Liver (tissue), 3 donors: ENCODE results near the gene JAK2.

Source experiments
- FOXA1 ChIP-seq: IDR thresholded peaks from 2 replicates; pipeline ENCODE4 v1.6.1; 2016; ENCODE audit warnings: antibody characterized with exemption
- FOXA2 ChIP-seq: IDR thresholded peaks from 2 replicates; pipeline ENCODE4 v1.6.1; 2016; ENCODE audit warnings: antibody characterized with exemption
- GABPA ChIP-seq, 2 donors: IDR thresholded peaks in 1 of 2; conservative IDR thresholded peaks in 1 of 2; 2 replicates each; pipeline ENCODE4 v1.6.1; 2016; ENCODE audit warnings: antibody characterized with exemption in 2 of 2, mild to moderate bottlenecking in 1 of 2, moderate library complexity in 1 of 2
- HNF4G ChIP-seq: IDR thresholded peaks from 2 replicates; pipeline ENCODE4 v1.6.1; 2016; ENCODE audit warnings: antibody characterized with exemption
- JUND ChIP-seq, 2 donors: IDR thresholded peaks; 2 replicates each; pipeline ENCODE4 v1.6.1; 2016; ENCODE audit warnings: antibody characterized with exemption in 2 of 2
- RAD21 ChIP-seq, 2 donors: IDR thresholded peaks; 2 replicates each; pipeline ENCODE4 v1.6.1; 2016; ENCODE audit warnings: antibody characterized with exemption in 2 of 2, mild to moderate bottlenecking in 2 of 2
- RXRA ChIP-seq, 2 donors: IDR thresholded peaks; 2 replicates each; pipeline ENCODE4 v1.6.1; 2017 to 2018; ENCODE audit warnings: antibody characterized with exemption in 2 of 2, mild to moderate bottlenecking in 1 of 2
- SP1 ChIP-seq: IDR thresholded peaks from 2 replicates; pipeline ENCODE4 v1.6.1; 2018; ENCODE audit warnings: antibody characterized with exemption, mild to moderate bottlenecking
- TAF1 ChIP-seq: conservative IDR thresholded peaks from 2 replicates; pipeline ENCODE4 v1.6.1; 2016; ENCODE audit warnings: antibody characterized with exemption, mild to moderate bottlenecking
- TF ChIP-seq, protein P1 (sequence below): fragments of 150-350 bp; IDR thresholded peaks from 2 replicates; pipeline ENCODE4 v1.5.1; 2017; ENCODE audit warnings: improper control_type of control experiment, low read depth, low read length; ENCODE audit not compliant: missing input control
- TF ChIP-seq, protein P2 (sequence below): IDR thresholded peaks from 2 replicates; pipeline ENCODE4 v1.6.1; 2016; ENCODE audit warnings: antibody characterized with exemption
- TF ChIP-seq, protein P3 (sequence below): IDR thresholded peaks from 2 replicates; pipeline ENCODE4 v1.6.1; 2016; ENCODE audit warnings: antibody characterized with exemption, mild to moderate bottlenecking
- donor health status: healthy.
- donor health status: healthy.

DNA sequence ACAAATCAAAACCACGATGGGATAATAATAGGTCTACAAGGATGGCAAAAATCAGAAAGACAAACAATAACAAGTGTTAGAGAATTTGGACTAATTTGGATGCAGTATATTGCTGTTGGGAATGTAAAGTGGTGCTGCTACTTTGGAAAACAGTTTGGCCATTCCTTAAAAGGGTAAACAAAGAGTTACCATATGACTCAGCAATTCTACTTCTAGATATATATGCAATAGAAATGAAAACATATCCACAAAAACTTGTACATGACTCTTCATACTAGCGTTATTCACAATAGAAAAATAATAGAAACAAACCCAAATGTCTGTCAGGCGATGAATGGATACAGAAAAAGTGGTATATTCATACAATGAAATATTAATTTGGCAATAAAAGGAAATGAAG is 58.3 kb downstream of the JAK2 start:
- TF ChIP-seq, protein P1, sequence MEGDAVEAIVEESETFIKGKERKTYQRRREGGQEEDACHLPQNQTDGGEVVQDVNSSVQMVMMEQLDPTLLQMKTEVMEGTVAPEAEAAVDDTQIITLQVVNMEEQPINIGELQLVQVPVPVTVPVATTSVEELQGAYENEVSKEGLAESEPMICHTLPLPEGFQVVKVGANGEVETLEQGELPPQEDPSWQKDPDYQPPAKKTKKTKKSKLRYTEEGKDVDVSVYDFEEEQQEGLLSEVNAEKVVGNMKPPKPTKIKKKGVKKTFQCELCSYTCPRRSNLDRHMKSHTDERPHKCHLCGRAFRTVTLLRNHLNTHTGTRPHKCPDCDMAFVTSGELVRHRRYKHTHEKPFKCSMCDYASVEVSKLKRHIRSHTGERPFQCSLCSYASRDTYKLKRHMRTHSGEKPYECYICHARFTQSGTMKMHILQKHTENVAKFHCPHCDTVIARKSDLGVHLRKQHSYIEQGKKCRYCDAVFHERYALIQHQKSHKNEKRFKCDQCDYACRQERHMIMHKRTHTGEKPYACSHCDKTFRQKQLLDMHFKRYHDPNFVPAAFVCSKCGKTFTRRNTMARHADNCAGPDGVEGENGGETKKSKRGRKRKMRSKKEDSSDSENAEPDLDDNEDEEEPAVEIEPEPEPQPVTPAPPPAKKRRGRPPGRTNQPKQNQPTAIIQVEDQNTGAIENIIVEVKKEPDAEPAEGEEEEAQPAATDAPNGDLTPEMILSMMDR = no peak
- TF ChIP-seq GABPA (IDR thresholded peaks at IDR 0.05 in 1 of 2, conservative IDR thresholded peaks at IDR 0.05 in 1 of 2) (no peak), FOXA2 (no peak), JUND (IDR thresholded peaks at IDR 0.05) (no peak), FOXA1 (no peak), HNF4G (no peak), TAF1 (no peak), SP1 (no peak), RAD21 (IDR thresholded peaks at IDR 0.05) (no peak), RXRA (IDR thresholded peaks at IDR 0.05) (no peak)
- TF ChIP-seq, protein P2, sequence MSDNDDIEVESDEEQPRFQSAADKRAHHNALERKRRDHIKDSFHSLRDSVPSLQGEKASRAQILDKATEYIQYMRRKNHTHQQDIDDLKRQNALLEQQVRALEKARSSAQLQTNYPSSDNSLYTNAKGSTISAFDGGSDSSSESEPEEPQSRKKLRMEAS = no peak
- TF ChIP-seq, protein P3, sequence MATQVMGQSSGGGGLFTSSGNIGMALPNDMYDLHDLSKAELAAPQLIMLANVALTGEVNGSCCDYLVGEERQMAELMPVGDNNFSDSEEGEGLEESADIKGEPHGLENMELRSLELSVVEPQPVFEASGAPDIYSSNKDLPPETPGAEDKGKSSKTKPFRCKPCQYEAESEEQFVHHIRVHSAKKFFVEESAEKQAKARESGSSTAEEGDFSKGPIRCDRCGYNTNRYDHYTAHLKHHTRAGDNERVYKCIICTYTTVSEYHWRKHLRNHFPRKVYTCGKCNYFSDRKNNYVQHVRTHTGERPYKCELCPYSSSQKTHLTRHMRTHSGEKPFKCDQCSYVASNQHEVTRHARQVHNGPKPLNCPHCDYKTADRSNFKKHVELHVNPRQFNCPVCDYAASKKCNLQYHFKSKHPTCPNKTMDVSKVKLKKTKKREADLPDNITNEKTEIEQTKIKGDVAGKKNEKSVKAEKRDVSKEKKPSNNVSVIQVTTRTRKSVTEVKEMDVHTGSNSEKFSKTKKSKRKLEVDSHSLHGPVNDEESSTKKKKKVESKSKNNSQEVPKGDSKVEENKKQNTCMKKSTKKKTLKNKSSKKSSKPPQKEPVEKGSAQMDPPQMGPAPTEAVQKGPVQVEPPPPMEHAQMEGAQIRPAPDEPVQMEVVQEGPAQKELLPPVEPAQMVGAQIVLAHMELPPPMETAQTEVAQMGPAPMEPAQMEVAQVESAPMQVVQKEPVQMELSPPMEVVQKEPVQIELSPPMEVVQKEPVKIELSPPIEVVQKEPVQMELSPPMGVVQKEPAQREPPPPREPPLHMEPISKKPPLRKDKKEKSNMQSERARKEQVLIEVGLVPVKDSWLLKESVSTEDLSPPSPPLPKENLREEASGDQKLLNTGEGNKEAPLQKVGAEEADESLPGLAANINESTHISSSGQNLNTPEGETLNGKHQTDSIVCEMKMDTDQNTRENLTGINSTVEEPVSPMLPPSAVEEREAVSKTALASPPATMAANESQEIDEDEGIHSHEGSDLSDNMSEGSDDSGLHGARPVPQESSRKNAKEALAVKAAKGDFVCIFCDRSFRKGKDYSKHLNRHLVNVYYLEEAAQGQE = no peak
